PFSK-1 (cell line): Measurements from ENCODE around the gene PLEK2.

Experiments used
- FOXP2 ChIP-seq: optimal IDR thresholded peaks from 2 replicates; pipeline ENCODE3; 2011; ENCODE audit warnings: borderline replicate concordance, control low read depth, inconsistent platforms; ENCODE audit not compliant: insufficient read depth; ENCODE audit errors: extremely low read length, extremely low read depth
- POLR2AphosphoS5 ChIP-seq: IDR thresholded peaks from 2 replicates; pipeline ENCODE4 v1.6.1; 2012; ENCODE audit warnings: low read depth, mild to moderate bottlenecking, control low read depth, low read length, moderate library complexity
- SIN3A ChIP-seq: IDR thresholded peaks from 2 replicates; pipeline ENCODE4 v1.6.1; 2012; ENCODE audit warnings: mild to moderate bottlenecking, low read length, moderate library complexity, borderline replicate concordance; ENCODE audit not compliant: insufficient read depth
- TAF1 ChIP-seq: IDR thresholded peaks from 2 replicates; pipeline ENCODE4 v1.6.1; 2012; ENCODE audit warnings: low read length, control low read depth, borderline replicate concordance; ENCODE audit not compliant: insufficient read depth
- TF ChIP-seq, protein P1 (sequence below), 2 experiments: IDR thresholded peaks; 2 replicates each; pipeline versions ENCODE4 v1.6.1 to v1.8.0; 2011 to 2012; ENCODE audit warnings: low read depth in 2 of 2, low read length in 2 of 2, control low read depth in 1 of 2, inconsistent platforms in 1 of 2, mild to moderate bottlenecking in 1 of 2, moderate library complexity in 1 of 2; ENCODE audit not compliant: insufficient read depth in 1 of 2

Gene PLEK2

DNA sequence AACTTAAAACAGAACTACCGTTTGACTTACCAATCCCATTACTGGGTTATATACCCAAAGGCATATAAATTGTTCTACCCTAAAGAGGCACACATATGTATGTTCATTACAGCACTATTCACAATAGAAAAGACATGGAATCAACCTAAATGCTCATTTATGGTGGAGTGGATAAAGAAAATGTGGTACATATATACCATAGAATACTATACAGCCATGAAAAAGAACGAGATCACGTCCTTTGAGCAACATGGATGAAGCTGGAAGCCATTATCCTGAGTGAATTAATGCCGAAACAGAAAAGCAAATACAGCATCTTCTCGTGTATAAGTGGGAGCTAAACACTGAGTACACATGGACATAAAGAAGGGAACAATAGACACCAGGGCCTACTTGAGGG, 44.8 kb upstream of the PLEK2 start:
- TF ChIP-seq FOXP2 (no peak), SIN3A (no peak), TAF1 (no peak), POLR2AphosphoS5 (no peak)
- TF ChIP-seq, protein P1, sequence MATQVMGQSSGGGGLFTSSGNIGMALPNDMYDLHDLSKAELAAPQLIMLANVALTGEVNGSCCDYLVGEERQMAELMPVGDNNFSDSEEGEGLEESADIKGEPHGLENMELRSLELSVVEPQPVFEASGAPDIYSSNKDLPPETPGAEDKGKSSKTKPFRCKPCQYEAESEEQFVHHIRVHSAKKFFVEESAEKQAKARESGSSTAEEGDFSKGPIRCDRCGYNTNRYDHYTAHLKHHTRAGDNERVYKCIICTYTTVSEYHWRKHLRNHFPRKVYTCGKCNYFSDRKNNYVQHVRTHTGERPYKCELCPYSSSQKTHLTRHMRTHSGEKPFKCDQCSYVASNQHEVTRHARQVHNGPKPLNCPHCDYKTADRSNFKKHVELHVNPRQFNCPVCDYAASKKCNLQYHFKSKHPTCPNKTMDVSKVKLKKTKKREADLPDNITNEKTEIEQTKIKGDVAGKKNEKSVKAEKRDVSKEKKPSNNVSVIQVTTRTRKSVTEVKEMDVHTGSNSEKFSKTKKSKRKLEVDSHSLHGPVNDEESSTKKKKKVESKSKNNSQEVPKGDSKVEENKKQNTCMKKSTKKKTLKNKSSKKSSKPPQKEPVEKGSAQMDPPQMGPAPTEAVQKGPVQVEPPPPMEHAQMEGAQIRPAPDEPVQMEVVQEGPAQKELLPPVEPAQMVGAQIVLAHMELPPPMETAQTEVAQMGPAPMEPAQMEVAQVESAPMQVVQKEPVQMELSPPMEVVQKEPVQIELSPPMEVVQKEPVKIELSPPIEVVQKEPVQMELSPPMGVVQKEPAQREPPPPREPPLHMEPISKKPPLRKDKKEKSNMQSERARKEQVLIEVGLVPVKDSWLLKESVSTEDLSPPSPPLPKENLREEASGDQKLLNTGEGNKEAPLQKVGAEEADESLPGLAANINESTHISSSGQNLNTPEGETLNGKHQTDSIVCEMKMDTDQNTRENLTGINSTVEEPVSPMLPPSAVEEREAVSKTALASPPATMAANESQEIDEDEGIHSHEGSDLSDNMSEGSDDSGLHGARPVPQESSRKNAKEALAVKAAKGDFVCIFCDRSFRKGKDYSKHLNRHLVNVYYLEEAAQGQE (IDR thresholded peaks at IDR 0.05; ENCODE audit: insufficient read depth in 1 of 2, low read depth in 2 of 2, low read length in 2 of 2), result no peak

DNA sequence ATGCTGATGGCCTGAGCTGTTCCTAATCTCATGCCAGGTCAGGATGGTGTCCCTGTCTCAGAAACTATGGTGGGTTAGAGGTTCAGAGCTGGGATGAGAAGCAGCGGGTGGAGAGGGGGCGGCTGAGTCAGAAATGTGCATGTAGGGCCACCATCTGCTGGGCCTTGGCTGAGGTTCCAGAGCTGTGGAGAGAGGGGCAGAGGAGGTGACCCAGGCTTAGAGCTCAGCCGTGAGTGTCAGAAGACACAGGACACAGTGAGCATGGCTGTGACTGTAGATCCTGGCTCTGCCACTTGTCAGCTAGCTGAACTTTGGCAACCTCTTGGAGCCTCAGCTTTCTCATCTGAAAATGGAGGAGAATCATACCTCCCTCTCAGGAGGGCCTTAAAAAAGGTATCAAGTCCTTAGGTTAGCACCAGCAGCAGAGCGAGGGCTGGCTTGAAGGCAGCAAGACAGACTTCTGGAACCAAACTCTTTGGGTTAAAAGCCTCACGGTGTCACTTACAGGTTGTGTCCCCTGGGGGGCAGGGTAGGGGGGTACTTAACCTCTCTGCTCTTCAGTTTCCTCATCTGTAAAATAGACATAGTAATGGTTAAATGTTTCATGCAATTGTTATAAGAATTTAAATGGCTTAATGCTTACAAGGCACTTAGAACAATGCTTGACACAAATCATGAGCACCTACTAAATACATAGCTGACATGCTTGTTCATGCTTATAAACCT, 41.8 kb upstream of the PLEK2 start:
- TF ChIP-seq, protein P1 (IDR thresholded peaks at IDR 0.05; ENCODE audit: insufficient read depth in 1 of 2, low read depth in 2 of 2, low read length in 2 of 2), result no peak
- no peak for TF ChIP-seq SIN3A
- TF ChIP-seq POLR2AphosphoS5, result no peak
- TF ChIP-seq TAF1, result no peak
- no peak for TF ChIP-seq FOXP2

DNA sequence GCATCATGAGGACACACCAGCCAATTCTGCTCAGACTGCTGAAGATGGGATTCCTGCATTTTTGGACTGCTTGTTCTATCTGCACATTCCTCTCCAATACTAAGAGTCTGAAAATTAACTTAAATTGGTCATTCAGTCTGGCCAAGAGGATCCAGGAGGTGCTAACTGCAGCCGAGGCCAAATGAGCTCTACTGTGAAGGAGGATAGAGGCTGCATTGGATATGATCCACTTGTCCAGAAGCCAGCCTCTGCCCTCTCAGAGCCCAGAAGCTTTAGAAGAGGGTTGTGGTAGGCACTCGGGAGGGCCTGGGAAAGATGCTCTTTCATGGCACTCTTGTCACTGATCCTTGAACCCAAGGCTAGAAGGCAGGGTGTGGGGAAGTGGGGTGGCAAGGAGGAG, 37.1 kb upstream of the PLEK2 start:
- TF ChIP-seq SIN3A, result no peak
- no peak for TF ChIP-seq POLR2AphosphoS5
- TF ChIP-seq FOXP2, result no peak
- TF ChIP-seq, protein P1 (IDR thresholded peaks at IDR 0.05; ENCODE audit: insufficient read depth in 1 of 2, low read depth in 2 of 2, low read length in 2 of 2), result no peak
- TF ChIP-seq TAF1, result no peak

DNA sequence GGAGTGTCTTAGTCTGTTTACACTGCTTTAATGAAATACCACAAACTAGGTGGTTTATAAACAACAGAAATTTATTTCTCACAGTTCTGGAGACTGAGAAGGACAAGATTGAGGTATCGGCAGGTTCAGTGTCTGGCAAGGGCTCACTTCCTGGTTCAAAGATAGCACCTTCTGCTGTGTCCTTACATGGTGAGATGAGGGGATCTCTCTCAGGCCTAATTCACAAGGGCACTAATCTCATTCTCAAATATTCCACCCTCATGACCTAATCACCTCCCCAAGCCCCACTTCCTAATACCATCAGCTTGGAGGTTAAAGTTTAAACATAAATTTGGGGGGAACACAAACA, 35.0 kb upstream of the PLEK2 start:
- TF ChIP-seq, protein P1 (IDR thresholded peaks at IDR 0.05; ENCODE audit: insufficient read depth in 1 of 2, low read depth in 2 of 2, low read length in 2 of 2), result no peak
- TF ChIP-seq FOXP2, result no peak
- TF ChIP-seq SIN3A, result no peak
- no peak for TF ChIP-seq POLR2AphosphoS5
- no peak for TF ChIP-seq TAF1
